GM21528 (cell line): Measurements from ENCODE around the gene ATG16L1.

Source experiments
- ATAC-seq: cut with Tn5 transposase; IDR thresholded peaks from one replicate; pipeline ENCODE4 v1.9.1; 2021; ENCODE audit warnings: mild to moderate bottlenecking, moderate library complexity; ENCODE audit not compliant: unreplicated experiment, low FRiP score

Gene ATG16L1

DNA sequence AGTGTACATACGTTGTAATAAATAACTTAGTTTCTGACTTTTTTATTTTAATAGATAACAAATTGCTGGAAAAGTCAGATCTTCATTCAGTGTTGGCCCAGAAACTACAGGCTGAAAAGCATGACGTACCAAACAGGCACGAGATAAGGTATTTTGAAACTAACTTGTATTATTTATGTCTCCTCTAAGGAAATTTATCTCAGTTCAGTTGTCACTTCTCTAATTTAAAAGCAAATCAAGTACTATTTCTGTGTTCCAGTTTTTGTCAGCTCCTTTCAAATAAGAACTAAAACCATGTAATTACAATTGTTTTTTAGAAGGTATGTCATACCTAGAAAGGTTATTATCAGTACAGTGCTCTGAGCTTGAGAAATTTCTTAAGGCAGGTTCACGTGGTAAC lies 4.6 kb downstream of the ATG16L1 start:
- no peak for ATAC-seq

DNA sequence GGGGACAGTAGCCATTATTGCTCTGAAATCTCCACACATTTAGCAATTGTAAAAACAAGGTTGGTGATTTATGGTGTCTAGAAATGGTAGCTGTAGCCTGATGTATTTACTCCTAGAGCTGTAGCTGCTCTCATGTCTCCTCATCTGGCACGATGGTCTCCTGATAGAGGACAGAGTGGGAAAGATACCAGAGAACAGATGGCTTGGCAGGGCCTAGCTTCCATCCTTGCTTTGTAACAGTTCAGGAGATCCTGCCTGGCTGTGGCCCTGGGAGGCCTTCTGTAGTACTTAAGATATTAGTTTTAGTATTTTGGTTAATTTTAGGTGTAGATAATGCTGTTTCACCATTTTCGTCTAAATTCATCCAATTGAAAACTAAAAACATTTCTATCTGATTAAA lies 6.7 kb downstream of the ATG16L1 start:
- no peak for ATAC-seq

DNA sequence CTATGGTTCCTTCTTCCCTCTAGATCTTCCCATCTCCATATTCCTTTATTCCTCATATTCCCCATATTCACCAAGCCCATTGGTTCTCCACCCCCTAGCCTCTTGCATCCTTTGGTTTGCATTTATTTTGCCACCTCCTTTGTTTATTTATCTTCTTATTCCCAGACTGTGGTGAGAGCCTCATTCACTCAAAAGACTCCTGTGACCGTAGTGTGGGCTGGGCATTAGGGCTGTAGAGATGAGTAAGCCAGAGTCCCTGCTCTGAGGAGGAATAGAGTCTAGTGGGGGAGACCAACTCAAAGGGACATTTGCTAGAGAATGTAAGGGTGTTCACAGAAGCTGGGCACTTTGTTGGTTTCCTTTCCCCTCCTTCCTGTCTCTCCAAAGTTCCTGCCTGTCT lies 8.3 kb downstream of the ATG16L1 start:
- ATAC-seq, result no peak

DNA sequence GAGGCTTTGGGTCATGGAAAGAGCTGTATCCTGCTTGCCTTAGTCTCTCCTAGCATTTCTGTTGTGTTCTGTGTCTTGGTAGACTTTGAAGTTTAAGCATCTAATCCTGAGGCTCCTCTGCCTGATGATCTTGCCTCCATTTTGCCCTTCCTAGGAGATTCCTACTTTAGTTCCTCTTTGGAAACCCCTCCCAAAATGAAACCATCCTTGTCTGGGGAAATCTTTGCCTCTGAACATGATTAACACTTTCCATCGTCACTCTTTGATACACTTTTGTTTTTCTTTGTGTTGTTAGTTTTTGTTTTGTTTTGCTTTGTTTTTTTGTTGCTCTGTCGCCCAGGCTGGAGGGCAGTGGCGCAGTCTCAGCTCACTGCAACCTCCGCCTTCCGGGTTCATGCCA lies 9.2 kb downstream of the ATG16L1 start:
- ATAC-seq, result no peak

DNA sequence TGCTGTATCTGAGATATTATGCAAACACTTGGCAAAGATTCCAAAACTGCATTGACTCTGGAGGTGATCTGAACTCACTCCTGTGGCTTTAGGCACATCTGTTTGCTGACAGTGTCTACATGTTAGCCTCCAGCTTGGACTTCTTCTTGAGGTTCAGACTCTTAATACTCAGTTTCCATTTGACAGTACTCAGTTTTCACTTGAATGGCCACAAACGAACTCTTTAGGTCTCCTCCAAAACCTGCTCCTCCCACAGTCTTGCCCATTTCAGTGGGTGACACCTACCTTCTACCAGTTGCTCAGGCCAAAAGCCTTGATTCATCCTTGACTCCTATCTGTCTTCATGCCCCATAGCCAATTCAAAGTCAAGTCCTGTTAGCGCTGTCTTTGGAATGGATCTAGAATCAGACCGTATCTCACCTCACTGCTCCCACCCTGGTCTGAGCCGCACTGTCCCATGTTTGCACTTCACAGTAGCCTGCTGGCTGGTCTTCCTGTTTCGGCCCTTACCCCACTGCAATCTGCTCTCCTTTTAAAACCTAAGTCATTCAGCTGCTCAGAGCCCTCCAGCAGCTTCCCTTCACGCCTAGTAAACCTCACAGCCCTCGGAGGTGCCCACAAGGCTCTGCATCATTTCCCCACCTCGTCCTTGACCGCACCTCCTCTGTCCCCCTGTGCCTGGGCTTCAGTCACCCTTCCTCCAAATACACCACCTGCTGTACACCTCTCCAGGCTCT lies 10.5 kb downstream of the ATG16L1 start:
- peak; percentile 54 for ATAC-seq

DNA sequence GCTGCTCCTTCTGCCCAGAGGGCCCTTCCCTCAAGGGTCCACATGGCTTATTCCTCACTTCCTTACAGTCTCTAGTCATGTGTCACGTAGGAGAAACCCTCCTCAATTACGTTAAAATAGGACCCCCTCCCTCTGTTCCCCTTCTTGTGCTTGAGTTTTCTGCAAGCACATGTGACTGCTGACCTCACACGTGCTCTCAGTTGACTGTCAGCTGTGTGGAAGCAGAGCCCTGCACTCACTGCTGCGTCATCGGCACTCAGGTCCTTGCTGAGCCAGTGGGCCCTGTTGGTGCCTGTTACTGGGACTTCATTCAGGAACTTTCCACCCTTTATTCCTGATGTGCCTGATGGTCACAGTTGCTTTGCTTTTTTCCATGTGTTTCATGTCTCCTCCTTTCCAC lies 11.1 kb downstream of the ATG16L1 start:
- ATAC-seq, result no peak

DNA sequence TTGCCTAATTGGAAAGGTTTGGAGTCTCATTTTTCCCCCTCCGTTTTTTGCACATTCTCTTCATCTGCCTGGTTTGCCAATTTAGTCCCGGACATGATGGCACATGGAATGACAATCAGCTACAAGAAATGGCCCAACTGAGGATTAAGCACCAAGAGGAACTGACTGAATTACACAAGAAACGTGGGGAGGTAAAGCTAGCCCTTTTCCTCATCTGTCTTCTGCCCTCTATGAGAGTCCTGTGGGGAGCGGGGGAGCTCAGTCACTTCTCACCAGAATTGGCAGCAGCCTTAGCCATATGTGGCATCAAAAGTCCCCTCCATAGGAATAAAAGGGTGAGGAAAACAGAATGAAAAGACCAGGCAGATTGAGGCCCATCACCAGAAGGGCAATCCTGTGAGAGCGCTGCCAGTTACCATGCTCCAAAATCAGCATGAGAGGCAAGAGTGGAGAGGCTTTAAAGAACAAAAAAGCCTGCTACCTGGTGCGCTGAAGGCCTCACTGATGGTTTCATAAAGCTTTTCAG lies 11.6 kb downstream of the ATG16L1 start:
- ATAC-seq, result no peak

DNA sequence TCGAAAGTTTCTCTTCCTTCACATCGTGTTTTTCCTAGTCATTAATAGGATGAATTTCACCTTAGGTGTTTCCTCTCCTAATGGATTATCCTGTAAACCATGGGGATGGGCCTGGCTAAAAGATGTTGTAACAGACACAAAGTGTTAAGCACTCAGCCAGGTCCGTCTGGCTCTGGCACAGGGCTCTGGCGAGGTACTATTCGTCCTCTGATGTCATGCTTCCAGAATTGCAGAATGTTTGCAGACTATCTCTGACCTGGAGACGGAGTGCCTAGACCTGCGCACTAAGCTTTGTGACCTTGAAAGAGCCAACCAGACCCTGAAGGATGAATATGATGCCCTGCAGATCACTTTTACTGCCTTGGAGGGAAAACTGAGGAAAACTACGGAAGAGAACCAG lies 13.2 kb downstream of the ATG16L1 start:
- ATAC-seq, result no peak

DNA sequence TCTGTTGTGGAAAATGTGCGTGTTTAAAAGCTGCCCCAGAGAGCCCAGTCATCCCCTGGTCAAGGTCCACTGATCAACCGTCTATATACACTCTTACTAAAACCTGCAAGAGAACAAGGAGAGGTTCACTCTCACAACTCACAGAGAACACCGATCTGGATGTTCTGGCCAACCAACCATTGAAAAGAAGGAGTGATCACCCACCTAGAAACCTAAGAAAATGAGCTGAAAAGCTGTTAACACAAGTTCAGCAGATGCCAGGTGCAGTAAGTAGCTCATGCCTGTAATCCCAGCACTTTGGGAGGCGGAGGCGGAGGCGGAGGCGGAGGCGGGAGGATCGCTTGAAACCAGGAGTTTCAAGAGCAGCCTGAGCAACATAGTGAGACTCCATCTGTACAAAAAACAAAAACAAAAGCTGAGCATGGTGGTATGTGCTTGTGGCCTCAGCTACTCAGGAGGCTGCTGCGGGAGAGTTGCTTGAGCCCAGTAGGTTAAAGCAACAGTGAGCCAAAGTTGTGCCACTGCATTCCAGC lies 14.5 kb downstream of the ATG16L1 start:
- no peak for ATAC-seq

DNA sequence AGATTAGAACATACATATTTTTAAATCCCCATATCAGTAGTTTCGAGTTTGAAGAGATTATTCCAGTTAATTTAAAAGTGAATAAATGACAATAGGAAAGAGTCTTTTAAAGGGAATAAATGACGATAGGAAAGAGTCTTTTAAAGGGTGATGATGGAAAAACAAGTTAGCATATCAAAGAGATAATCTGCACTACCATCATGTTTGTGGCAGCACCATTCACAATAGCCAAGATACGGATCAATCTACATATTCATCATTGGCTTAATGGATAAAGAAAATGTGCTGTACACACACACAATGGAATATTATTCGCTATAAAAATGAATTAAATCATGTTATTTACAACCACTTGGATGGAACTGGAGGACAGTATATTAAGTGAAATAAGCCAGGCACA lies 15.0 kb downstream of the ATG16L1 start:
- ATAC-seq, result no peak

DNA sequence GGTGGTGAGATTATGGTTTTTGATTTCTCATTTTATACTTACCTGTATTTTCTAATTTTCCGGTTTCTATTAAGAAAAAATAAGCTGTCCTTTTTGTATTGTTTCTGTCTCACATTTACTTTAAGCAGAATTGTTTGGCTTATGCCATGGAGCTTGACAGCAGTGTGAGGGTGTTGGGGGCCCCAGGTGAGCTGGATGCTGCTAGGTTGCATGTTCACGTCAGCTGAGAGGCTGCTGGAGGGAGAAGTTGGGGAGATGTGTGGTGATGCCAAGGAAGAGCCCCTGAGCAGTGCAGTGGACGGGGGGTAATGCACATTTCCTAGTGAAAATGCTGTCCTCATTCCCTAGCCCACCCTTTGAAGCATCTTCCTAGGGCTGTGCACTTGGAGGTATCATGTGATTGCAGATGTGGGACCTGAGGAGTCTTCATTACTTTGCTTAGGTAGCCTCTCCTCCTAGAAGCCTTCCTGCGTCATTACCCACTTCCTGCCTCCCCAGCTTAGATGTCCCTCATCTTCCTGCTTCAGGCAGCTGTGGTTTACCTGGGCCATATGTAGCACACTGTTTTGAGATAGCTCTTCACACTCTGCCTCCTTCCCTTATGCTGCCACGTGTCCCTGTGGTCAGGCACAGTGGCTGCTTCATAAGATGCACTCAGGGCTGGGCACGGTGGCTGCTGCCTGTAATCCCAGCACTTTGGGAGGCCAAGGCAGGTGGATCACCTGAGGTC lies 16.2 kb downstream of the ATG16L1 start:
- ATAC-seq, result peak; percentile 82

DNA sequence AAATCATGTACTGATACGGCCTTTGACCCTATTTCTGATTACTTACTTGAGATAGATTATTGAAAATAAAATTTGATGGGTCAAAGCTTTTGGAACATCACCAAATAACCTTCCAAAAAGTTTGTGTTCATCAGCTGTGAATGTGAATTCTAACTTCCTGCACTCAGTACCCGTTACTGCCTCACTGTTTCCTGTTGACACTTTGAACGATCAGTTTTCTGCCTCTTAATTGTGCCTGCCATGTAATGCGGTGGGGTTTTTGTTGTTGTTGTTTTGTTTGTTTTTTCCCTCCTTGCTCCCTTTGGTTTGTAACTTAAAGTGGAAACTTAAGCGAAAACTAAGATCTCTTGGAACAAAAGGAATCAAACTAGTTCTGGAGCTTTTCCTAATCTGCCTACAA lies 18.9 kb downstream of the ATG16L1 start:
- no peak for ATAC-seq

DNA sequence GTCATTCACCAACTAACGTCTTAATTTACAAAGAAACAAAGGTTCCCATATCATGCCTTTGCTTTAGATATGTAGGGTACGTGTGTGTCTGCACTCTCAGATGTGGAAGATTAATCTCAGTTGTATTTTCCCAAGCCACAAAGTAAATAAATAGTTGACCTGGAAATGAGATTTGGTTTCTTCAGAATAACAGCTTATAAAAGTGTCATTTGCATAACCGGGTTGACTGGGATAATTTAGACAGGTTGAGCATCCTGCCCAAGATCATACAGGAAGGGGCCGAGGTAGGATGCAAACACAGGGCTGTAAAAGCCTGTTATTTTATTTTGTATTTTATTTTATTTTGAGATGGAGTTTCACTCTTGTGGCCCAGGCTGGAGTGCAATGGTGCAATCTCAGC lies 19.5 kb downstream of the ATG16L1 start:
- no peak for ATAC-seq

DNA sequence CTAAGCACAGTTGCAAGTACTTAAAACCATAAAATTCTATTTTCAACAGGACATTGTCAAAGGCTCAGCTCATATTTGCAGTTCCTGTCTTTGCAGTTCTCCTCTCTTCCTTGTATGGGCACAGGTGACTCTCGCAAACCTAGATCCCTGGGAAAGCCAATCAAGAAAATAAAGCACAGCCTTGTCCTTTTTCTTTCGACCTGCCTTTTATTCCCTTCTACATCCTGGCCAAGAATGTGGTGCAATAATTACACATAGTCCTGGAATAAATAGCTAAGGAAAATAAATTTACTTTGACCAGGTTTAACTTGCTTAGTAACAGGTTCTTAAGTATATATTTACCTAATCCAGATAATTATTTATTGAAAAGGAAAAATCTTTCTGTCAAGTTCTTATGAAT lies 20.2 kb downstream of the ATG16L1 start:
- ATAC-seq, result no peak

DNA sequence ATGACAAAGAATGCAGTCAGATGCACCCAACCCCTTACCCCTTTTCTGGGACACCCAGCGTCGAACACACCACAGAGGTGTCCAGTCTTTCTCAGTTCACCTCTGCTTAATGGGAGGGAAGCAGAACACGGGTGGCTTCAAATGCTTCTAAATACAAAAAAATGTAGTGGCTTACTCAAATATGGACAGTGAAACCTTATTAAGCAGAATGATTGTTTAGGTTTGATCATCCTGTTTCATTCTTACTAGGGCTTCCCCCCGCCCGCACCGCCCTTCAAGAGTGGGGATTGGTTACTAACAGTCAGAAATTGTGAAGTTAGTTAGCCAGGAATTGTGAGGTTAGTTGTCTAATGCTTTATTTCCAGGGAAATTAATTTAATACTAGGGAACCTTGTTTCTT lies 21.6 kb downstream of the ATG16L1 start:
- no peak for ATAC-seq

DNA sequence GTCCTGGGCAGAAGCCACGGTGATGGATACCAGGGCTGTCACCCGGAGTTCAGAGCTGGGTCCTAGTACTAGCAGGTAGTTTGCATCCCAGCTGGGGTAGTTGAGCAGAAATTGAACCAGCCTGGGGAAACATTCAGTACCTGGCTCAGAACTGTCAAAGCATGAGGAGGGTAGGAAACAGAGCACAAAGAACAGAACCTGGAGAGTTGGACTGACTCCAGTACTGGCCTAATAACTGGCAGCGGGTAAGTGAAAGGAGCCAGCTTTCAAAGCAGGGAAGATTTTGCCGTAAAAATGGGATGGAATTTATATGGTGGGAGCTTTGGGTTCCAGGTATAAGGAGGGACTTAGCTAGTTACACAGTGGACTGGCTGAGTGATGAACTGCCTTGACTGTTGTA lies 23.8 kb downstream of the ATG16L1 start:
- no peak for ATAC-seq

DNA sequence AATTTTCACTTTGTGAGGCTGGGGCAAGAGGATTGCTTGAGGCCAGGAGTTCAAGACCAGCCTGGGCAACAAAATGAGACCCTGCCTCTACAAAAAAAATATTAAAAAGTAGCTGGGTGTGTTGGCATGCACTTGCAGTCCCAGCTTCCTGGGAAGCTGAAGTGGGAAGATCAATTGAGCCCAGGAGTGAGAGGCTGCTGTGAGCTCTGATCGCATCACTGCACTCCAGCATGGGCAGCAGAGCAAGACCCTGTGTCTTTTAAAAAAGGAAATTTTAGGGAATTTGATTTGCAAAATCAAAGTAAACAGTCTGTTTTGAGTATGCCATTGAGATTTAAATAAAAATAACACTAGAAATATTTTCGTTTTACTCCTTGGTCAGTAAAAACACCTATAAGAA lies 27.4 kb downstream of the ATG16L1 start:
- ATAC-seq, result no peak

DNA sequence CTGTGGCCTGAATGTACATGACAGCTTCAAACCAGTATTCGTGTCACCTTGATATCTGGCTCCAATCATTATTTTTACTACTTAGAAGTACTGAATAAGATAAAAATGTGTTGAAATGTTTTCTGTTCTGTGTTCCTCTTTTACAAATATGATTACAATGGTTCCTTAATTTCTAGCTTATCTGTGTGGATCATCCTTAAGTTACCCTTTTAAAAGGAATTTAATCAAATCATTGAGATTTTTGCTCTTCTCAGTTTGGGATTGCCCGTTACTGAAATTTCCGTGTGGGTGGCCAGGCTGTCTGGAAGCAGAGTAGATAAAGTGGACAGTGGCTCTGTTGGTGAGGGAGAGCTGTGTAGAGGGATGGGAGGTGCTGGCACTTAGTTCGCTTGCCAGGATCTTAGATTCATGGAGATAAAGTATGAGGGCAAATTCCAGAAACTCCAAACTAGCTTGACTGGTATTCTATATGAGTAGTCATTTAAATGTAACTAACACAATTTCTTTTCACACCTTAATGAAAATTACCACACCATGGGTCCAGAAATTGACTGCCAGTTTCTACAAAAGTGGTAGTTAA lies 28.7 kb downstream of the ATG16L1 start:
- ATAC-seq, result no peak

DNA sequence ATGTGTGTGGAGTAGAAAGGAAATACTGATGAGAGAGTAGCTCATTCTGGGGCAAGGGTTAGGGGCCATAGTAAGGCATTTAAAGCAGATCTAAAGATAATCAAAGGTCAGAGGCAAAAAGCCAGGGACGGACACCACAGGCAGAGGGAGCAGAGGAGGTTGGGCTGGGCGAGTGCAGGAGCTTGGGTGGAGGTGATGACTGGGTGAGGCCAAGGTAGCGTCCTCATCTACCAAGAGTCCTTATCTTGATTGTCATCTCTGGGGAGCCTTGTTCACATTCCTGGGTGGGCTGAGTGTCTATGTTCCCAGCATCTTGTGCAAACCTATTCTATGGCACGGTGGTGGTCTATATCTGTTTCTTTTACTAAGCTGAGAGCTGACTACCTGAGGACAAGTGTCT lies 30.1 kb downstream of the ATG16L1 start:
- no peak for ATAC-seq

DNA sequence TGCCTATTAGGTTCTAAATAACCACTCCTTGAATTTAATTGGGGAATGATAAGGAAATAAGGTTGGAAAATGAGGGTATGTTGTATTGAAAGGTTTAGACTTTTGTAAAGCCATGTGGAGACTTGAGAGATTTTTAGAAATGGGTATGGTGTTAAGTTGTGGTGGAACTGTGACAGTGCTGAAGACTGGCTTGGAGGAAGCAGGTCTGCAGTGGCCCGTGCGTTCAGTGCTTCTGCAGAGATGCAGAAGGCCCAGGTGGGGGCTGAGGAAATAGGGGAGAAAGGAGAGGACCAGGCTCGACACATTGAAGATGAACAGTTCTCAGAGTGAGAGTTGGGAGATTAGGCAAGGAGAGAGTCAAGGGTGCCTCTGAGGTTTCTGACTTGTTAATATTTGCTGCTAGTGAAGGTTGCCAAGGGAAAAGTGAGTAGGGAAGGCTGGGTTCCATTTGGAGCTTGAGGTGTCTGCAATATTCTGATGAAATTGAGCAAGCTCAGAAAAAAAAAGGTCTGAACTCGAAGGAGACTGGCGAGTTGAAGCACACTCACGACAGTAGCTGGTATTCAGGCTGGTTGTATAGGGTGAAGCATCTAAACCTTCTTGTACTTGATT lies 30.6 kb downstream of the ATG16L1 start:
- no peak for ATAC-seq

DNA sequence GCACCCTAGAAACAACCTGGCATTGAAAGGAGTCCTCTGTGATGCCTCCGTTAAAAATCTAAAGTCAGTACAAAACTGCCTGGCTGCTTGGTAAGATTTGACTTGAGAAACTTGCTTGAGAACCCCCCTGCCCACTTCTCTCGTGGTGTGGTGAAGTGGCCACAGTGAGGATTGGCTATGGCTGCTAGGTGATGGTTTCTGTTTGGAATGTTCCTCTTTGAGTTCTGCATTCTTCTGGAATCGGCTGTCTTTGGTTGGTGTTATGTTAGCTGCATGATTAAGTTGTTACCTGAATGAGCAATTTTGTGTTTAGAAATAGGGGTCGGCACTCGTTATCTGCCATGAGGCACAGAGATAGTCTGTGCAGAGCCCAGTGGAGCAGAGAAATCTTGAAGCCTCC lies 34.4 kb downstream of the ATG16L1 start:
- ATAC-seq, result no peak
